ENCODE measurements around the gene ZDHHC9. TPM values are rescaled to one million over a fixed set of nuclear protein-coding genes. Genes with fewer than 3 reads are reported as not detected.

The ZDHHC9 gene
- polyA plus RNA-seq, 1 donor, result 67.4 TPM

DNA sequence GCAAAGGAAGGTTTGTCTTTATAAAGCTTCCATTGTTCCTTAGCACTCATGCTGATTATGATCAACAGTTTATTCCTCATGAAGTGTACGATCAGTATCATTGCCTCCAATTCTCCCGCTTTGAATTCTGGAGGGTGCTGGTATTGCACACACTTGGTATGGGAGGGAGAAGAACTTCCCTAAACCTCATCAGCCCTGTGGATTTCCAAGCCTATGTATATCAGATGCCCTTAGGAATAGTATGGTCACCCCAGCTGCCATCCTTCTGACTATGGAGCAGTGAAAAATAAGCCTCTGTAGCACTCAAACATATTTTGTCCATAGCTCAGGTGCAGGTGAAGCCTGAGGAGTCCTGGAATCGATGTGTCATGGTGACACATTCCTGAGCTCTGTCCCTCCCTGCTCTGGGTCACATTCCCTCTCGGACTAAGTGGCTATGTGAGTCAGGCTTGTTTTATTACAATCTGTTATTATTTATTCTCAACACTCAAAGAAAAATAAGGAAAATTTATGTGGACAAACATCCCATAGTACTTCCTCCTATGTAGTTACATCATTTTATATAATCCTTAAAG is 2.0 kb upstream of the ZDHHC9 start:
- Histone ChIP-seq H3K4me1 (ENCODE audit: control insufficient read depth, insufficient read depth, low read length) (peaks cover 12% of the 10 kb centered on the region), H3K27ac (ENCODE audit: low read length) (no peak overlapping the region), H3K4me3 (ENCODE audit: low read length) (no peak overlapping the region), H3K27me3 (ENCODE audit: control insufficient read depth, insufficient read depth, low read length) (no peaks in the 10 kb centered on the region), H3K9me3 (ENCODE audit: control insufficient read depth, low read depth, low read length) (no peaks in the 10 kb centered on the region), H3K36me3 (ENCODE audit: control insufficient read depth, insufficient read depth, low read length) (peaks cover 9% of the 10 kb centered on the region)
- no peak for DNase-seq
- WGBS (ENCODE audit: insufficient coverage, low lambda C conversion rate), result no CpG with 5 or more reads among the region's 4 CpGs

- Histone ChIP-seq H3K27ac (ENCODE audit: low read length) (peak overlapping the region; percentile 93), H3K36me3 (ENCODE audit: control insufficient read depth, insufficient read depth, low read length) (peaks cover 12% of the 10 kb centered on the region), H3K4me3 (ENCODE audit: low read length) (peak overlapping the region; percentile 84), H3K4me1 (ENCODE audit: control insufficient read depth, insufficient read depth, low read length) (peaks cover 22% of the 10 kb centered on the region), H3K9me3 (ENCODE audit: control insufficient read depth, low read depth, low read length) (no peaks in the 10 kb centered on the region), H3K27me3 (ENCODE audit: control insufficient read depth, insufficient read depth, low read length) (no peaks in the 10 kb centered on the region)
- WGBS (ENCODE audit: insufficient coverage, low lambda C conversion rate), result no CpG with 5 or more reads among the region's 23 CpGs
- no peak for DNase-seq
Observed at GRCh38 chrX:129843209-129843458, 552 bp downstream of the ZDHHC9 start.

DNA sequence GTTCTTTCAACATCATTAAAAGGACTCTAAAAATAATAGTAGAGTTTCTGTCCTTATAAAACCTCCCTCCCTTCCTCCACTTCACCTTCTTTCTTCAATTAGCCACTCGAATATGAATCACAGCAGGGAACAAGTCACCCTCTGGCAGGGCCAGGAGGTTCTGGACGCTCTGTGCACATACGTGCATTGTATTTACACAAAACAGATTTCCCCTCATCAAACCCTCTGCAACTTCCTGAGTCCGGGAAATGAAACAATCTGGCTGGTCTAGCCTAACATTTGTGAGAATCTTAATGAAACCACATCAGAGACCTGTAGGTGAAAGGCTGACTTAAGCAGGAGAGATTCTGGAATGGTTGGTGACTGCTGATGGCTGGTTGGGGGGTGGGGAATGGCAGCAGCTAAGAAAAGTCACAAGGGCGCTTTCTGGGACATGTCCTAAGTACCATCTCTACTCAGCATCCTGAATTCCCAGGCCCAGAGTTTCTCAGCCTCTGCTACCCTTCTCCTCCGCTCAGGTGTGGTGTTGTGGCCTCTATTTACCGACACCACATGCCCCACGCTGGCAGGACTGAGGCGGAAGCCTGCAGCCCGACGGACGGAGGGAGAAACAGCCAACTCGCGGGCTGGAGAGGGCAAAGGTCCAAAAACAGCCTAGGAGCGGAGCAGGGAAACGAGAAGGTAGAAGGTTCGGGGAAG is 1.0 kb downstream of the ZDHHC9 start:
- peaks cover 22% of the 10 kb centered on the region for H3K4me1 ChIP-seq (ENCODE audit: control insufficient read depth, insufficient read depth, low read length)
- peak overlapping the region; percentile 84 for H3K4me3 ChIP-seq (ENCODE audit: low read length)
- peak; percentile 35 to 73 for DNase-seq
- H3K27me3 ChIP-seq (ENCODE audit: control insufficient read depth, insufficient read depth, low read length), result no peaks in the 10 kb centered on the region
- peaks cover 14% of the 10 kb centered on the region for H3K36me3 ChIP-seq (ENCODE audit: control insufficient read depth, insufficient read depth, low read length)
- H3K27ac ChIP-seq (ENCODE audit: low read length), result peak overlapping the region; percentile 93
- WGBS (ENCODE audit: insufficient coverage, low lambda C conversion rate), result 0% methylated on average over 1 of the region's 17 CpGs
- no peaks in the 10 kb centered on the region for H3K9me3 ChIP-seq (ENCODE audit: control insufficient read depth, low read depth, low read length)

DNA sequence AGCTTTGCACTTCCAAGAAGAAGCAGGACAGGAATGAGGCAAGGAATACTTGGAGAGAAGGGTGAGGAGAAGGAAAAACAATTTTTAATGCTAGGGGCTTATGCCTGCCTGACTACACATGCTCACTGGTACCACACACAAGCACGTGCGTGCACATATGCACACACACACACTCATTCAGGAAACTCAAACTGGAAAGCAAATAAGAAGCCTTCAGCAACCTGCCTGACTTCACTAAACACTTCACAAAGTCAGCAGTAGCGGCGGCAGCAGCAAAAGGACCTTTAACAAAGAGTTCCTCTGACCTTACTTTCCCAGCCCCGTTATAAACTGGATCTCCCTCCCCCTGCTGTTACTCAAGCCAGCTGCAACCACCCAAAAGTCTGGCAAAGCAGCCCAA is 3.3 kb downstream of the ZDHHC9 start:
- Histone ChIP-seq H3K27me3 (ENCODE audit: control insufficient read depth, insufficient read depth, low read length) (no peaks in the 10 kb centered on the region), H3K4me1 (ENCODE audit: control insufficient read depth, insufficient read depth, low read length) (peaks cover 22% of the 10 kb centered on the region), H3K27ac (ENCODE audit: low read length) (no peak overlapping the region), H3K36me3 (ENCODE audit: control insufficient read depth, insufficient read depth, low read length) (peaks cover 19% of the 10 kb centered on the region), H3K9me3 (ENCODE audit: control insufficient read depth, low read depth, low read length) (no peaks in the 10 kb centered on the region), H3K4me3 (ENCODE audit: low read length) (no peak overlapping the region)
- DNase-seq, result no peak
- no CpG with 5 or more reads among the region's 5 CpGs for WGBS (ENCODE audit: insufficient coverage, low lambda C conversion rate)

GRCh38 chrX:129836827-129837226 is 6.9 kb downstream of the ZDHHC9 start:
- no peaks in the 10 kb centered on the region for H3K9me3 ChIP-seq (ENCODE audit: control insufficient read depth, low read depth, low read length)
- no CpG with 5 or more reads among the region's 3 CpGs for WGBS (ENCODE audit: insufficient coverage, low lambda C conversion rate)
- H3K36me3 ChIP-seq (ENCODE audit: control insufficient read depth, insufficient read depth, low read length), result peaks cover 21% of the 10 kb centered on the region

GRCh38 chrX:129833153-129833990 is 10.3 kb downstream of the ZDHHC9 start:
- DNase-seq, result no peak
- no CpG with 5 or more reads among the region's 5 CpGs for whole genome bisulfite sequencing (ENCODE audit: insufficient coverage, low lambda C conversion rate)

More at GRCh38 chrX:129836827-129837226, 6.9 kb downstream of the ZDHHC9 start:
- H3K27ac ChIP-seq (ENCODE audit: low read length), result no peak overlapping the region
- no peak for DNase-seq
- peaks cover 20% of the 10 kb centered on the region for H3K4me1 ChIP-seq (ENCODE audit: control insufficient read depth, insufficient read depth, low read length)
- H3K27me3 ChIP-seq (ENCODE audit: control insufficient read depth, insufficient read depth, low read length), result no peaks in the 10 kb centered on the region
- no peak overlapping the region for H3K4me3 ChIP-seq (ENCODE audit: low read length)

GRCh38 chrX:129831091-129831885 is 12.4 kb downstream of the ZDHHC9 start:
- H3K9me3 ChIP-seq (ENCODE audit: control insufficient read depth, low read depth, low read length), result no peaks in the 10 kb centered on the region
- WGBS (ENCODE audit: insufficient coverage, low lambda C conversion rate), result no CpG with 5 or more reads among the region's 8 CpGs
- H3K4me1 ChIP-seq (ENCODE audit: control insufficient read depth, insufficient read depth, low read length), result peaks cover 2% of the 10 kb centered on the region
- H3K4me3 ChIP-seq (ENCODE audit: low read length), result no peak overlapping the region
- no peak overlapping the region for H3K27ac ChIP-seq (ENCODE audit: low read length)
- peaks cover 19% of the 10 kb centered on the region for H3K36me3 ChIP-seq (ENCODE audit: control insufficient read depth, insufficient read depth, low read length)
- no peaks in the 10 kb centered on the region for H3K27me3 ChIP-seq (ENCODE audit: control insufficient read depth, insufficient read depth, low read length)
- no peak for DNase-seq

More at GRCh38 chrX:129833153-129833990, 10.3 kb downstream of the ZDHHC9 start:
- no peaks in the 10 kb centered on the region for H3K27me3 ChIP-seq (ENCODE audit: control insufficient read depth, insufficient read depth, low read length)
- no peaks in the 10 kb centered on the region for H3K4me1 ChIP-seq (ENCODE audit: control insufficient read depth, insufficient read depth, low read length)
- H3K9me3 ChIP-seq (ENCODE audit: control insufficient read depth, low read depth, low read length), result no peaks in the 10 kb centered on the region
- no peak overlapping the region for H3K4me3 ChIP-seq (ENCODE audit: low read length)
- H3K36me3 ChIP-seq (ENCODE audit: control insufficient read depth, insufficient read depth, low read length), result peaks cover 18% of the 10 kb centered on the region
- H3K27ac ChIP-seq (ENCODE audit: low read length), result no peak overlapping the region

DNA sequence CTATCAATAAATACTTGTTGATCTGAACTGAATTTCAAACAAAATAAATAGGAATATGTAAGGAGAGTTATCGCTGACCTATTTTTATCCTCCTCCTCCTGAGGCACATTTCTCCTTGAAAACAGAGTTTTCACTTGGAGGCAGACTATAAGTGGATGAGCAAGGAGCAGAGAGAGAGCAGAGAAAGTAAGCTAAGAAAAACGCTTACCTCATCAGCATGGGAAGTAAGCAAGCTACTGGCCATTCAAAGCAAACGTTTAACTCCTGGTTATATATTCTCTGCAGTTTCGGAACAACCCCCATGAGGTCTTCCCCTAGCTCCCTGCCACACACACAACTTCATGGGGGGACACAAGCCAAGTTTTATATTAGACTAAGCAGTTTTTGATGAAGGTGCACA is 13.2 kb downstream of the ZDHHC9 start:
- peaks cover 7% of the 10 kb centered on the region for H3K4me1 ChIP-seq (ENCODE audit: control insufficient read depth, insufficient read depth, low read length)
- no peak overlapping the region for H3K27ac ChIP-seq (ENCODE audit: low read length)
- WGBS (ENCODE audit: insufficient coverage, low lambda C conversion rate), result no CpG with 5 or more reads among the region's 4 CpGs
- no peaks in the 10 kb centered on the region for H3K27me3 ChIP-seq (ENCODE audit: control insufficient read depth, insufficient read depth, low read length)
- no peak overlapping the region for H3K4me3 ChIP-seq (ENCODE audit: low read length)
- H3K36me3 ChIP-seq (ENCODE audit: control insufficient read depth, insufficient read depth, low read length), result peaks cover 19% of the 10 kb centered on the region
- no peak for DNase-seq
- H3K9me3 ChIP-seq (ENCODE audit: control insufficient read depth, low read depth, low read length), result no peaks in the 10 kb centered on the region

- no CpG with 5 or more reads among the region's 4 CpGs for WGBS (ENCODE audit: insufficient coverage, low lambda C conversion rate)
- Histone ChIP-seq H3K27ac (ENCODE audit: low read length) (peak overlapping the region; percentile 59), H3K9me3 (ENCODE audit: control insufficient read depth, low read depth, low read length) (no peaks in the 10 kb centered on the region), H3K27me3 (ENCODE audit: control insufficient read depth, insufficient read depth, low read length) (no peaks in the 10 kb centered on the region), H3K36me3 (ENCODE audit: control insufficient read depth, insufficient read depth, low read length) (peaks cover 23% of the 10 kb centered on the region), H3K4me1 (ENCODE audit: control insufficient read depth, insufficient read depth, low read length) (peaks cover 8% of the 10 kb centered on the region), H3K4me3 (ENCODE audit: low read length) (no peak overlapping the region)
- DNase-seq, result peak; percentile 69 to 81
Observed at GRCh38 chrX:129825746-129826505, 17.8 kb downstream of the ZDHHC9 start.
